ENCODE data around the gene TRIM66. TPM values are rescaled to one million over a fixed set of nuclear protein-coding genes. Genes with fewer than 3 reads are reported as not detected.

The TRIM66 gene
- total RNA-seq, 5 donors from 2014 or later (not counting 1 experiment from before 2014, with no cell fraction given), result 17.9 to 23.5 (median 23.4) TPM

GRCh38 chr11:8701891-8702597 lies 19.6 kb upstream of the TRIM66 start:
- no peaks in the 10 kb centered on the region for H3K36me3 Mint-ChIP-seq
- DNase-seq (no peak), ATAC-seq (replicated peaks in 1 of 4) (no peak)
- Histone ChIP-seq H3K27me3 (replicated peaks in 1 of 2; ENCODE audit: control insufficient read depth in 2 of 2, extremely low read depth in 1 of 2, insufficient read depth in 2 of 2, low read length in 1 of 2) (peaks cover 0 to 5% of the 10 kb centered on the region in 2 experiments), H3K27ac (ENCODE audit: low read length) (no peak overlapping the region), H3K4me3 (ENCODE audit: control insufficient read depth in 1 of 2, extremely low read depth in 1 of 2, low read length in 1 of 2) (no peak overlapping the region), H3K9me3 (no peaks in the 10 kb centered on the region), H3K36me3 (ENCODE audit: control insufficient read depth in 2 of 2, extremely low read depth in 1 of 2, insufficient read depth in 1 of 2, low read length in 1 of 2) (no peaks in the 10 kb centered on the region), H3K4me1 (ENCODE audit: control insufficient read depth in 1 of 2, extremely low read depth in 1 of 2, insufficient read depth in 2 of 2, low read length in 2 of 2) (no peaks in the 10 kb centered on the region)
- no peaks in the 10 kb centered on the region for H3K9me3 Mint-ChIP-seq
- ChIA-PET CTCF (no interaction called here), POLR2A (no interaction called here)
- no peaks in the 10 kb centered on the region for H3K4me1 Mint-ChIP-seq
- no peak overlapping the region for H3K4me3 Mint-ChIP-seq
- no peak overlapping the region for H3K27ac Mint-ChIP-seq
- WGBS (ENCODE audit: insufficient coverage), result 90% methylated on average over 9 of the region's 10 CpGs
- peaks cover 4 to 5% of the 10 kb centered on the region in 2 donors for H3K27me3 Mint-ChIP-seq

- no peak for ATAC-seq (replicated peaks in 1 of 4)
- H3K27me3 Mint-ChIP-seq, result no peaks in the 10 kb centered on the region
- Histone ChIP-seq H3K4me1 (ENCODE audit: control insufficient read depth in 1 of 2, extremely low read depth in 1 of 2, insufficient read depth in 2 of 2, low read length in 2 of 2) (no peaks in the 10 kb centered on the region), H3K4me3 (ENCODE audit: control insufficient read depth in 1 of 2, extremely low read depth in 1 of 2, low read length in 1 of 2) (no peak overlapping the region), H3K27me3 (replicated peaks in 1 of 2; ENCODE audit: control insufficient read depth in 2 of 2, extremely low read depth in 1 of 2, insufficient read depth in 2 of 2, low read length in 1 of 2) (peaks cover 0 to 2% of the 10 kb centered on the region in 2 experiments), H3K36me3 (ENCODE audit: control insufficient read depth in 2 of 2, extremely low read depth in 1 of 2, insufficient read depth in 1 of 2, low read length in 1 of 2) (no peaks in the 10 kb centered on the region), H3K27ac (ENCODE audit: low read length) (no peak overlapping the region), H3K9me3 (no peaks in the 10 kb centered on the region)
- DNase-seq, result no peak
- H3K36me3 Mint-ChIP-seq, result peaks cover 9% of the 10 kb centered on the region
- ChIA-PET POLR2A (interaction anchor here in 1 of 2 donors (0.5 kb wide), 1 partner anchor 760 kb away, joined by 3 read pairs; no protein-coding TSS in a partner anchor), CTCF (no interaction called here)
- 0% methylated on average over 1 of the region's 3 CpGs for WGBS (ENCODE audit: insufficient coverage)
- no peaks in the 10 kb centered on the region for H3K4me1 Mint-ChIP-seq
- H3K9me3 Mint-ChIP-seq, result no peaks in the 10 kb centered on the region
- H3K4me3 Mint-ChIP-seq, result no peak overlapping the region
- no peak overlapping the region for H3K27ac Mint-ChIP-seq
Measured at GRCh38 chr11:8699903-8700302, 17.4 kb upstream of the TRIM66 start.

DNA sequence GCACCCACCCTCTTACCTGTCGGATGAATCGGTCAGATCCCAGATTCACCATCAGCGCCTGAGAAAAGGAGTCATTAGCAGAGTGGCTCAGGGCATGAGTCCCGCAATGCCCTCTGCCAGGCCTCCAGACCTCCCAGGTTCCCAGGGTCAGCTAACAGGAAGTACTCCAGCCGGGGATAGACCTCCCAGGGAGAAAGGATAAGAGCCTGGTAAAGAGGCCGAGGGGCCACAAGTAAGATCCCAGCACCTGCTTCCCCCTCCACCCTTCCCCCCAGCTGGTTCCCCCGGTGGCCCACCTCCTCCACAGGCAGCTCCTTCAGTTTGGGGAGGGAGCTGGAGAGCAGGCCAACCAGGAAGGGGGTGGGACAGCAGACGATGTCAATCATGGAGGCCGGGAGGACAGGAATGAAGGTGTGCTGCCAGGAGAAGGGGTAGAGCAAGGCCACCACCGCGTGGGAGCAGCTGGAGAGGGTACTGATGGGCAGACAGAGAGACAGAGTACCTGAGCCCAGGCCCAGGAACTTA lies 16.5 kb upstream of the TRIM66 start:
- ChIA-PET CTCF (no interaction called here), POLR2A (interaction anchor here in 1 of 2 donors (0.9 kb wide), 1 partner anchor 17 kb away, joined by 4 read pairs; the partner anchor contains the start of genes RPL27A and TRIM66)
- no peak overlapping the region for H3K4me3 ChIP-seq (ENCODE audit: control insufficient read depth in 1 of 2, extremely low read depth in 1 of 2, low read length in 1 of 2)
- no peak overlapping the region for H3K27ac ChIP-seq (ENCODE audit: low read length)
- no peak for ATAC-seq (replicated peaks in 1 of 4)
- no peaks in the 10 kb centered on the region for H3K9me3 Mint-ChIP-seq
- no peaks in the 10 kb centered on the region for H3K4me1 Mint-ChIP-seq
- H3K36me3 Mint-ChIP-seq, result peaks cover 13% of the 10 kb centered on the region
- WGBS (ENCODE audit: insufficient coverage), result 97% methylated on average over 8 of the region's 11 CpGs
- no peaks in the 10 kb centered on the region for H3K27me3 Mint-ChIP-seq
- H3K9me3 ChIP-seq, result no peaks in the 10 kb centered on the region
- DNase-seq, result no peak
- no peaks in the 10 kb centered on the region for H3K36me3 ChIP-seq (ENCODE audit: control insufficient read depth in 2 of 2, extremely low read depth in 1 of 2, insufficient read depth in 1 of 2, low read length in 1 of 2)
- no peaks in the 10 kb centered on the region for H3K4me1 ChIP-seq (ENCODE audit: control insufficient read depth in 1 of 2, extremely low read depth in 1 of 2, insufficient read depth in 2 of 2, low read length in 2 of 2)
- no peak overlapping the region for H3K27ac Mint-ChIP-seq
- no peak overlapping the region for H3K4me3 Mint-ChIP-seq
- H3K27me3 ChIP-seq (replicated peaks in 1 of 2; ENCODE audit: control insufficient read depth in 2 of 2, extremely low read depth in 1 of 2, insufficient read depth in 2 of 2, low read length in 1 of 2), result peaks cover 0 to under 1% of the 10 kb centered on the region in 2 experiments

- 90% methylated on average over 2 of the region's 5 CpGs for WGBS (ENCODE audit: insufficient coverage)
- CTCF ChIA-PET, result no interaction called here
- no peaks in the 10 kb centered on the region for H3K9me3 ChIP-seq
- Mint-ChIP-seq H3K36me3 (peaks cover 13% of the 10 kb centered on the region), H3K4me3 (no peak overlapping the region), H3K27ac (no peak overlapping the region), H3K27me3 (no peaks in the 10 kb centered on the region), H3K4me1 (no peaks in the 10 kb centered on the region), H3K9me3 (no peaks in the 10 kb centered on the region)
- H3K4me1 ChIP-seq (ENCODE audit: control insufficient read depth in 1 of 2, extremely low read depth in 1 of 2, insufficient read depth in 2 of 2, low read length in 2 of 2), result no peaks in the 10 kb centered on the region
- H3K4me3 ChIP-seq (ENCODE audit: control insufficient read depth in 1 of 2, extremely low read depth in 1 of 2, low read length in 1 of 2), result no peak overlapping the region
- no peaks in the 10 kb centered on the region for H3K36me3 ChIP-seq (ENCODE audit: control insufficient read depth in 2 of 2, extremely low read depth in 1 of 2, insufficient read depth in 1 of 2, low read length in 1 of 2)
- H3K27ac ChIP-seq (ENCODE audit: low read length), result no peak overlapping the region
- POLR2A ChIA-PET, result interaction anchor here in 1 of 2 donors (0.9 kb wide), 1 partner anchor 16 kb away, joined by 4 read pairs; the partner anchor contains the start of genes RPL27A and TRIM66
- ATAC-seq (replicated peaks in 1 of 4) (no peak), DNase-seq (no peak)
- no peaks in the 10 kb centered on the region for H3K27me3 ChIP-seq (replicated peaks in 1 of 2; ENCODE audit: control insufficient read depth in 2 of 2, extremely low read depth in 1 of 2, insufficient read depth in 2 of 2, low read length in 1 of 2)
Measured at GRCh38 chr11:8698379-8698851, 15.9 kb upstream of the TRIM66 start.

DNA sequence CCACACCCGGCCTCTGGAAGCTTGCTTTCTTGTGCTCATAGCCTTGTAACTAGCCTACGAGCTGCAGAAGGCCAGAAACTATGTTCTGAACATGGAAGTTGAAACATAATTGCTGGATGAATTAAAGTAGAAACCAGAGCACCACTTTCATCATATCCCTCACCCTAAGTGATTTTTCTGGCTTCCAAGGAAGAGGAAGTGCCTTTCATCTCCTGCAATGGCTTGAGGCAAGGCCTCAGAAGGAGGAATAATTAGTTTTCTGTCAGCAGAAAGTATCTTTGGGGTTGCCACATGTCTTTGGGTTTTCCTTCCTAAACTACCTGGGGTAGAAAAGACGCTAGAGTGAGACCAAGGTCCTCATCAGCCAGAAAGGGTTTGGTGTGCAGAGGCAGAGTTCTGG lies 14.6 kb upstream of the TRIM66 start:
- ChIA-PET CTCF (no interaction called here), POLR2A (no interaction called here)
- Mint-ChIP-seq H3K27ac (no peak overlapping the region), H3K4me3 (no peak overlapping the region), H3K36me3 (peaks cover 13% of the 10 kb centered on the region), H3K4me1 (no peaks in the 10 kb centered on the region), H3K9me3 (no peaks in the 10 kb centered on the region), H3K27me3 (no peaks in the 10 kb centered on the region)
- no peak for ATAC-seq (replicated peaks in 1 of 4)
- WGBS (ENCODE audit: insufficient coverage), result 100% methylated on average over 2 of the region's 3 CpGs
- no peak overlapping the region for H3K4me3 ChIP-seq (ENCODE audit: control insufficient read depth in 1 of 2, extremely low read depth in 1 of 2, low read length in 1 of 2)
- H3K36me3 ChIP-seq (ENCODE audit: control insufficient read depth in 2 of 2, extremely low read depth in 1 of 2, insufficient read depth in 1 of 2, low read length in 1 of 2), result no peaks in the 10 kb centered on the region
- no peak for DNase-seq
- H3K27me3 ChIP-seq (replicated peaks in 1 of 2; ENCODE audit: control insufficient read depth in 2 of 2, extremely low read depth in 1 of 2, insufficient read depth in 2 of 2, low read length in 1 of 2), result no peaks in the 10 kb centered on the region
- no peaks in the 10 kb centered on the region for H3K4me1 ChIP-seq (ENCODE audit: control insufficient read depth in 1 of 2, extremely low read depth in 1 of 2, insufficient read depth in 2 of 2, low read length in 2 of 2)
- H3K27ac ChIP-seq (ENCODE audit: low read length), result no peak overlapping the region
- no peaks in the 10 kb centered on the region for H3K9me3 ChIP-seq

DNA sequence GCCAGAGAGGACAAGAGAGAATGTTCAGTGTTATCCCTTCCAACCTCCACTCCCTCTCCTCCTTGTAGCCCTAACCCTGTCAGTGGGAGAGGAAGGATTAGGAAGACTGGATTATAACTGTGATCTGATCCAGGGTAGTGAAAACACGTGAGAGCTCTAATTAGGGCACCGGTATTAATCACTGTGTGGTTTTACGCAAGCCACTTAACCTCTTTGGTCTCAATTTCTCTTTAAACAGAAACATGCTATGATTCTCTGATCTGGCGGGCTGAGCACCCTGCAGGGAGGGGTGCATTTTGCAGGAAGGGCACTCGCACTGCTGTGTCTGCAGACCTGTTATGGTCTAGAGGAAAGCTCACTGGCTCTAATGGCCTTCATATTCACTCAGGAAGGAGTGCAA lies 11.7 kb upstream of the TRIM66 start:
- Histone ChIP-seq H3K27me3 (replicated peaks in 1 of 2; ENCODE audit: control insufficient read depth in 2 of 2, extremely low read depth in 1 of 2, insufficient read depth in 2 of 2, low read length in 1 of 2) (no peaks in the 10 kb centered on the region), H3K36me3 (ENCODE audit: control insufficient read depth in 2 of 2, extremely low read depth in 1 of 2, insufficient read depth in 1 of 2, low read length in 1 of 2) (no peaks in the 10 kb centered on the region), H3K27ac (ENCODE audit: low read length) (no peak overlapping the region), H3K9me3 (no peaks in the 10 kb centered on the region), H3K4me1 (ENCODE audit: control insufficient read depth in 1 of 2, extremely low read depth in 1 of 2, insufficient read depth in 2 of 2, low read length in 2 of 2) (peaks cover 3 to 5% of the 10 kb centered on the region in 2 experiments), H3K4me3 (ENCODE audit: control insufficient read depth in 1 of 2, extremely low read depth in 1 of 2, low read length in 1 of 2) (no peak overlapping the region)
- H3K4me1 Mint-ChIP-seq, result peaks cover 10 to 12% (median 11%) of the 10 kb centered on the region in 3 donors
- 67% methylated on average over 1 of the region's 5 CpGs for WGBS (ENCODE audit: insufficient coverage)
- ChIA-PET POLR2A (no interaction called here), CTCF (no interaction called here)
- no peaks in the 10 kb centered on the region for H3K27me3 Mint-ChIP-seq
- no peak for DNase-seq
- ATAC-seq (replicated peaks in 1 of 4), result no peak
- H3K9me3 Mint-ChIP-seq, result no peaks in the 10 kb centered on the region
- peaks cover 13% of the 10 kb centered on the region for H3K36me3 Mint-ChIP-seq
- H3K4me3 Mint-ChIP-seq, result no peak overlapping the region
- H3K27ac Mint-ChIP-seq, result no peak overlapping the region
